Lung microvascular endothelial cell (primary cell): ENCODE data around the gene RCAN2. TPM values are rescaled to one million over a fixed set of nuclear protein-coding genes. Genes with fewer than 3 reads are reported as not detected.
"Not testable (repeated sequence)": the region's sequence is repeated elsewhere in the genome, so short reads cannot be mapped to it uniquely, and the experiment has no call there.

Source experiments
- DNase-seq, 2 donors: peaks; one replicate each; pipeline versions ENCODE4 v3.0.0 to v3.0.0-alpha.2; 2010; ENCODE audit warnings: low read depth in 2 of 2
- total RNA-seq: library from RNA; depleted of rRNA; stranded (reverse); fragments of >200 nt; gene quantifications from 2 replicates; pipeline ENCODE4 v1.2.1, GENCODE V29; 2014

The RCAN2 gene
- total RNA-seq, 1 donor from 2014 or later: not detected

DNA sequence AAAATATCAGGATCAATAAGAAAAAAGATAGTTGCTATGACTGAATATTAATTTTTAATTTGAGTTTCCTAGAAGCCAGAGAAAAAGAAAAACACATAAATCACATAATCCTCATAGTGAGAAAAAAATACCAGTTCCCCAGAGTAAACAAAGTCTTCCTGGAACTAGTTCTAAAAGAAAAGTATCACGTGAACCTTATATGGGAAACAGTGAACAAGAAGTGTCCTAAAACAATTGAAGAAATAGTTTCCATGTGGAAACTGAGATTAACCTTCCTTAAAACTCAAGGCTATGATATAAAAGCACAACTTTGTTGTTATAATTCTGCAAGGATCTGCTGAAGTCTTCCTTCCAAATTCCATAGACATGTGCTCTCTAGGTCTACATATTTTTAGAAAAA, 50.6 kb downstream of the RCAN2 start:
- no peak for DNase-seq

- no peak for DNase-seq
Measured at GRCh38 chr6:46440141-46440540, 51.1 kb downstream of the RCAN2 start.

- DNase-seq: no peak
Measured at GRCh38 chr6:46438245-46438644, 53.0 kb downstream of the RCAN2 start.

DNA sequence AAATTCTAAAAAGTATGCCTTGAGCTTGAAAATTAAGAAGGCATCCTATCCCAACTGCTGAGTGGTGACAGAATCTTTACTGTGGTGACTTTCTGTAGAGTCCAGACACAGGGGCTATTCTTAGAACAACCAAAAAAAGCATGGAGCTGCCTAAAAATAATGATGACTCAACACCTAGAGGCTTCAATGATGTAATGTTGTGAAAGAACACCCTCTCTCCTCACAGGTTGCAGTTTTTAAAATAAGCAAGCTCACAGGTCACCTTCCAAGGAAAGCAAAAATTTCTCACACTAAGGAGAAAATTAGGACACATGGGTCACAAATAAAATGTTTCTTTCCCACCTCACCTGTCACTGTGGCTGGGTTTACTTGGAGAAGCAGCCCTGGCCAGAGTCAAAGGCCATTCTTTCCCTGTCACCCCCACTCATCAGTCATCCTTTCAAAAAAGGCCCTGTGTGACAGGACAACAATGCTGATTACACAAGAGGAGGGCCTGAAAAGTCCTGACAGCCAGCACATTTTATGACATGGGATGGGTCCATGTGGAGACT, 53.5 kb downstream of the RCAN2 start:
- DNase-seq: no peak

GRCh38 chr6:46422619-46423018, 68.6 kb downstream of the RCAN2 start:
- DNase-seq: no peak

GRCh38 chr6:46421939-46422338, 69.3 kb downstream of the RCAN2 start:
- DNase-seq: no peak

- DNase-seq: no peak
Measured at GRCh38 chr6:46420921-46421638, 70.2 kb downstream of the RCAN2 start.

DNA sequence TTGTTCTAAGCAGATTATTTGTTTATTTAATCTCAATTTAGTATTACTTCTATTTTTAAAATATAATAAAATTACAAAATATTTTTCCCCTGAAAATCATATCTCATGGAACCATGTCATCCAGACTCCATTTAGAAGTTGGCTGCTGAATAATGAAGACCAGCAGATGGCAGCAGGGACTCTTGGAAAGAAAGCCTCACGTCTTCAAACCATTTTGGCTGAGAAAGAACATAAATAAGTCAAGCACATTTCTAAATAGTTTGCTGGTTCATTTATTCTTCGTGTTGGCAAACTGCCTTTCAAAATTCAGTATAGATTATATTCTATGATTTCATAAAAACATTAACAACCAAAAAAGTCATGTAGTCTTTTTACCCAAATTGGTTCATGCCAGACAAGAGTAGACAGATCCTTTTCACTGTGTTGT, 71.7 kb downstream of the RCAN2 start:
- peak; percentile 72 to 75 for DNase-seq

- no peak for DNase-seq
Measured at GRCh38 chr6:46414398-46414797, 76.9 kb downstream of the RCAN2 start.

GRCh38 chr6:46412662-46413061, 78.6 kb downstream of the RCAN2 start:
- no peak for DNase-seq

DNA sequence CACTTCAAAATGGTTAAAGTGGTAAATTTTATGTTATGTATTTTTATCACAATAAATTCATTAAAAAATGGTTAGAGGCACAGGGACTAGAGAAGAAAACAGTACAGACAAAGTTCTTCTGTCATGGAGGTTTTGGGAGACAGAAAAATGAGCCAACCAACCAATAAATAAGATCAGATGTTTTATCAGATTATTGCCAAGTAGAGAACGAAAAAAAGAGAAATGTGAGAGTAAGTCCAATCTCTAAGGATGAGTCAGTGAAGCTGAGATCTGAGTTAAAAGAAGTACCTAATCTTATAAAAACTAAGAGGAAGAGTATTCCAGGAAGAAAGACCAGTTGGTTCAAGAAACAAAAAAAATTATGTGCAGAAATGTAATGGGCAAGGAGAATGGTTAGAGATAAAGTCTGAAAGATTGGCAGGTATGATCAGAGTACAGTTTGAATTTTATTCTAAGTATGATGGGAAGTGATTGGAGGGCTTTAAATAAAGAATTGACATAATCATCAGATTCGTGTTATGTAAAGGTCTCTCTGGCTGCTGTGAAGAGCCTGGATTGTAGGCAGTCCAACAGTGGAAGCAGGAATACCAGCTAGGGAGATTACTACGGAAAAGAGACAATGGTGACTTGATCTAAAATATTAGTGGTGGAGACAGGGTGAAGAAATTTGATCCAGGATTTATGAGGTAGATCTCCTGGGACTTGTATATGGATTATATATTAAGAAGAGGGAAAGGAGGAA, 79.6 kb downstream of the RCAN2 start:
- DNase-seq: no peak

- peak; percentile 50 to 72 for DNase-seq
Measured at GRCh38 chr6:46410334-46410953, 80.8 kb downstream of the RCAN2 start.

GRCh38 chr6:46407776-46408530, 83.3 kb downstream of the RCAN2 start:
- DNase-seq: no peak

- DNase-seq: no peak
Measured at GRCh38 chr6:46407246-46407645, 84.0 kb downstream of the RCAN2 start.

GRCh38 chr6:46405620-46406180, 85.5 kb downstream of the RCAN2 start:
- DNase-seq: not testable (repeated sequence)

DNA sequence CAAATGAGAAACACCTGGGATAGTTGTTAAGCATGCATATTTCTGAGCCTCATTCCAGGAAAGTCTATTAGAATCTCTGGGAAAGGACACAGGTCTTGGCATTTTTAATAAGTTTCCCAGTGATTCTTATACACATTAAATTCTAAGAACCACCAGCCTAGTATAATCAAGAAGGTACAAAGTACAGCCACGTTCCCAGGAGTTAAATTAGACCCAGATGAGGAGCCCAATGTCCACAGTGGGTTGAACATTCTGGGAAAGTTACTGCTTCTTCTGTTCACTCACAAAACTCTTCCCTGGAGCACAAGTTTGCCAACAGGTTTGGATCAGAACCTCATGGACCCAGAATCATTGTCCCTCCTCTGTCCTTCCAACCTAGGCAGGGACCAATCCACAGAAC, 90.4 kb downstream of the RCAN2 start:
- no peak for DNase-seq

DNA sequence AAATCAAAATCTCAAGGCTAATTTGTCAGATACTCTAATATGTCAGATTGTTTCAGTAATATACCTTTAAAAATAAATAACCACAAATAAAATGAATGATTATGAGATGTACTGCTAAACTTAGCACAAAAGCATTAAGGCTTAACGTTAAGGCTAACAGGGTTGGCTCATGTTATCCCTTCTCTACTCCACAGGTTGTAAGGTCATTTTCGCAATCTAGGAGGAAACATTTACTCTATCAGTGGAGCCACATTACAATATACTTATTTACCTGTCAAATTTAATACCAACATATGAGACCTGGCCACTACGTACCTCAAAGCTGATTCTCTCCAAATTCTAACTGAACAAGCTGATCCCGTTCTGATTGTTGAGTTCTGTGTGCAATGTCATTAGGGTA, 95.7 kb downstream of the RCAN2 start:
- DNase-seq: no peak

DNA sequence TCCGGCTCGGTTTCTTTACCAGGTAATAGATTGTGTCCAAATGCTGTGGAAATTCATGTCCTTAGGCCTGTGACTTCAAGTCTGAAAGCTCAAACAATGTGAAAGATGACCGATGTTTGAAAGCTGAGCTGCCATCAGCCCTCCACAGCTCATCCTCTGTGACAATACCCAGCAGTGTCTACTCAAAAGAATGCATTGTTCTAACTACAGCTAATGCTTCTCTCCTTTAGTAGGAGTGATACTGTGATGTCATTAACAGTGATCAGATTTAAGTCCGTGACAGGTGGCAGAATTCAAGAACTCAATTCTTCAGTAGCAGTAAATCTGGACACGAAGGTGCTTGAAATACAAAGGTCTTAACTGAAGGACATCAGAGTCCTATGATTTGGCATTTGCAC, 97.3 kb downstream of the RCAN2 start:
- DNase-seq: no peak

DNA sequence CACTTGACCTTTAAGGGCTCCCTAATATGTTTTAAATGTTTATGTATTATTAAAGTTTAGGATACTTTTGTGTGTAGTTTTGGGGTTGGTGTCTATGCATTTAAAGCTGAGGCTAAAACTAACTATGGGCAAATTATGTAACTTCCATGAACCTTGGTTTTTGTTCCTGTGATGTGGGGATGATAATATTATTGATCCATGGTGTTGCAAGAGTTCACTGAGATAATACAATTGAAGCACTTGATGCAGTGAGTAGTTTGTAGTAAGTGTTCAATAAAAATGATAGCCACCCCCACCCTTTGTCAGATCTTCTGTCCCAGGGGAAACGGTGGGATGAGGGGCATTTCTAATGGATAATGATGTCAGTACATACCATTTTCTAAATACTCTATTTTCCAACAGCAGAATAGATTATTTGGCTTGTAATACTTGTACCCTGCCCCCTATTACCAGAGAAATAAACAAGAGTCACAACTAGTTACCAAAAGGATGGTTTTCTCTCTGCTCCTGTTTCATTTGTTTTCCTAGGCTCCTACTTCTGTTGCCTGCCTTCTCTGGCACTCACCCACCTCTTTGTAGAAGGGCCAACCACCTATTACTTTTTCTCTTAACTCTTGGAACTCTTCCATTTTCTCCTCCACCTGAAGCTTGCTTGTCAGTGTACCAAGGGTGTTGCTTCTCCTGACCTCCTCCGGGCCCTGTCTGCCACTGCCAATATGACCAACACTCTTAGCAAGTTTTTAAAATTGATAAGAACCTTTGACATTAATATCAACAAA, 97.9 kb downstream of the RCAN2 start:
- no peak for DNase-seq

DNA sequence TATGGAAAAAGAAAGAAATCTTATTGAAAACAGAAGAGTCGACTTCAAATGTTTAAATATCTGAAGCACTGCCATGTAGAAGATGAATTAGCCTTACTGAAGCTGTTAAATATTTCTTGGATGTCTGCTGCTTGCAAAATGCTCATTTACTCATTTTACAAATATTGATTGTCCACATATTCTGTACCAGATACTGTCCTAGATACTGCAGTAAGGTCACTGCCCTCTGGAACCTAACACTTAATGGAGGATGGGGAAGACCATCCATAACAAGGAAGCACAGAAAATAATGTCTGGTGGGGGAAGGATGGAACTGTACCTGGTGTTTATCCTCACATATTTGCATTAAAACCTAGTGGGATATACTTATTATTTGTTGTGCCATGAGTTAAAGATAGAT, 99.0 kb downstream of the RCAN2 start:
- DNase-seq: no peak
